IMR-90 (cell line): ENCODE results near the gene RPTOR. TPM values are rescaled to one million over a fixed set of nuclear protein-coding genes. Genes with fewer than 3 reads are reported as not detected.

Experiments
- ATAC-seq: fragments of 200-7000 bp; cut with Tn5 transposase; 2 replicates; pipeline ENCODE4 v1.9.1; 2020; ENCODE audit warnings: low read depth, mild to moderate bottlenecking, moderate library complexity
- BruUV-seq: library from RNA; stranded (reverse); fragments of 400-500 nt; replicated peaks from 2 replicates; lab custom pipeline; 2021; lab: Mats Ljungman, UMichigan
- CTCF ChIA-PET: fragments of 300-600 bp; formaldehyde crosslinking; extraction: SDS; loops from one replicate; lab custom pipeline; 2021; ENCODE audit warnings: antibody characterized with exemption; lab: Yijun Ruan, JAX
- POLR2A ChIA-PET: fragments of 300-600 bp; sonication (Branson Sonifier 250); formaldehyde crosslinking; loops from one replicate; lab custom pipeline; 2022; ENCODE audit warnings: antibody characterized with exemption; ENCODE audit not compliant: unreplicated experiment; lab: Charles Lee
- DNase-seq: peaks from one replicate; pipeline ENCODE4 v3.0.0; 2013
- H2AFZ ChIP-seq: replicated peaks from 2 replicates; pipeline ENCODE3; 2013; ENCODE audit warnings: low read length, mild to moderate bottlenecking; ENCODE audit not compliant: poor library complexity
- H2AK5ac ChIP-seq: 2 replicates; pipeline ENCODE4 v1.6.1; 2013; ENCODE audit warnings: low read depth, low read length, inconsistent platforms
- H2AK9ac ChIP-seq: replicated peaks from 2 replicates; pipeline ENCODE3; 2013; ENCODE audit warnings: mild to moderate bottlenecking, low read depth, low read length, moderate library complexity; ENCODE audit not compliant: poor library complexity
- H2BK120ac ChIP-seq: 2 replicates; pipeline ENCODE4 v1.6.1; 2013; ENCODE audit warnings: low read depth, low read length, inconsistent platforms
- H2BK15ac ChIP-seq: 3 replicates; pipeline ENCODE4 v1.6.1; 2013; ENCODE audit warnings: low read depth, low read length, inconsistent platforms
- H2BK20ac ChIP-seq: 2 replicates; pipeline ENCODE4 v1.6.1; 2013; ENCODE audit warnings: low read depth, mild to moderate bottlenecking, inconsistent platforms, low read length, moderate library complexity
- H2BK5ac ChIP-seq: 2 replicates; pipeline ENCODE4 v1.6.1; 2013; ENCODE audit warnings: mild to moderate bottlenecking, low read depth, low read length, inconsistent platforms; ENCODE audit not compliant: poor library complexity, severe bottlenecking
- H3K14ac ChIP-seq: replicated peaks from 2 replicates; pipeline ENCODE4 v1.6.1; 2013; ENCODE audit warnings: low read depth, low read length, inconsistent platforms
- H3K18ac ChIP-seq: 2 replicates; pipeline ENCODE4 v1.6.1; 2013; ENCODE audit warnings: low read depth, low read length, control low read depth
- H3K23ac ChIP-seq: 2 replicates; pipeline ENCODE4 v1.6.1; 2013; ENCODE audit warnings: low read depth, low read length, inconsistent platforms
- H3K27ac ChIP-seq: 2 replicates; pipeline ENCODE4 v1.5.1; 2013; ENCODE audit warnings: mild to moderate bottlenecking, control low read depth, low read length; ENCODE audit not compliant: insufficient read depth
- H3K27me3 ChIP-seq: 2 replicates; pipeline ENCODE4 v1.6.1; 2013; ENCODE audit warnings: low read length; ENCODE audit not compliant: control insufficient read depth, insufficient read depth
- H3K36me3 ChIP-seq: 2 replicates; pipeline ENCODE4 v1.6.1; 2013; ENCODE audit warnings: low read length, mixed read lengths; ENCODE audit not compliant: control insufficient read depth, insufficient read depth
- H3K4ac ChIP-seq: 2 replicates; pipeline ENCODE4 v1.6.1; 2013; ENCODE audit warnings: low read depth, low read length, inconsistent platforms
- H3K4me1 ChIP-seq: 2 replicates; pipeline ENCODE4 v1.6.1; 2013; ENCODE audit warnings: low read length, mixed read lengths; ENCODE audit not compliant: control insufficient read depth, insufficient read depth
- H3K4me2 ChIP-seq: 2 replicates; pipeline ENCODE4 v1.6.1; 2013; ENCODE audit warnings: low read depth, mild to moderate bottlenecking, control low read depth, low read length, moderate library complexity
- H3K4me3 ChIP-seq: 2 replicates; pipeline ENCODE4 v1.5.1; 2013; ENCODE audit warnings: low read depth, mild to moderate bottlenecking, control low read depth, low read length, moderate library complexity; ENCODE audit not compliant: insufficient read depth
- H3K56ac ChIP-seq: 2 replicates; pipeline ENCODE4 v1.6.1; 2013; ENCODE audit warnings: low read length, inconsistent platforms; ENCODE audit not compliant: insufficient read depth; ENCODE audit errors: extremely low read depth
- H3K79me1 ChIP-seq, 2 experiments: 2 replicates each; pipeline ENCODE4 v1.6.1; 2013; ENCODE audit warnings: low read length in 2 of 2, inconsistent platforms in 1 of 2, low read depth in 1 of 2
- H3K9ac ChIP-seq: 2 replicates; pipeline ENCODE4 v1.6.1; 2013; ENCODE audit warnings: low read depth, low read length, control low read depth
- H3K9me1 ChIP-seq: 2 replicates; pipeline ENCODE4 v1.6.1; 2013; ENCODE audit warnings: low read length, inconsistent platforms; ENCODE audit not compliant: insufficient read depth
- H3K9me3 ChIP-seq: 2 replicates; pipeline ENCODE4 v1.6.1; 2013; ENCODE audit warnings: low read length; ENCODE audit not compliant: control insufficient read depth, insufficient read depth
- H4K20me1 ChIP-seq: 2 replicates; pipeline ENCODE4 v1.6.1; 2013; ENCODE audit warnings: low read length, inconsistent platforms; ENCODE audit not compliant: insufficient read depth
- H4K5ac ChIP-seq: 2 replicates; pipeline ENCODE4 v1.6.1; 2013; ENCODE audit warnings: mild to moderate bottlenecking, low read depth, low read length, control low read depth
- H4K8ac ChIP-seq, 2 experiments: 2 replicates each; pipeline ENCODE4 v1.6.1; 2013; ENCODE audit warnings: low read depth in 2 of 2, low read length in 2 of 2, control low read depth in 1 of 2, inconsistent platforms in 1 of 2
- H4K91ac ChIP-seq: 2 replicates; pipeline ENCODE4 v1.6.1; 2013; ENCODE audit warnings: low read depth, low read length, inconsistent platforms; ENCODE audit not compliant: insufficient read depth
- BHLHE40 ChIP-seq: fragments of 150-350 bp; IDR thresholded peaks from 2 replicates; pipeline ENCODE4 v1.6.1; 2016; ENCODE audit warnings: mild to moderate bottlenecking, low read depth, low read length
- CEBPB ChIP-seq: IDR thresholded peaks from 2 replicates; pipeline ENCODE4 v1.6.1; 2012; ENCODE audit warnings: low read depth, low read length, improper control_type of control experiment
- CHD1 ChIP-seq: IDR thresholded peaks from 2 replicates; pipeline ENCODE4 v1.6.1; 2012; ENCODE audit warnings: low read depth, low read length, improper control_type of control experiment
- FOS ChIP-seq: fragments of 150-350 bp; IDR thresholded peaks from 2 replicates; pipeline ENCODE4 v1.6.1; 2016; ENCODE audit warnings: low read depth, low read length
- RAD21 ChIP-seq: IDR thresholded peaks from 2 replicates; pipeline ENCODE4 v1.6.1; 2012; ENCODE audit warnings: low read length, improper control_type of control experiment
- RCOR1 ChIP-seq: IDR thresholded peaks from 2 replicates; pipeline ENCODE4 v1.6.1; 2012; ENCODE audit warnings: mild to moderate bottlenecking, low read length, improper control_type of control experiment; ENCODE audit not compliant: insufficient replicate concordance
- SMC3 ChIP-seq: fragments of 150-350 bp; IDR thresholded peaks from 2 replicates; pipeline ENCODE4 v1.6.1; 2016; ENCODE audit warnings: low read depth, mild to moderate bottlenecking, antibody characterized with exemption, low read length, moderate library complexity
- WGBS, 2 experiments: methylation state at CpG; one replicate each; pipeline versions ENCODE4 v1.1.5 to v1.1.7; 2013; ENCODE audit warnings: missing lambda C conversion rate in 2 of 2; ENCODE audit not compliant: insufficient read length in 1 of 2; ENCODE audit errors: extremely low coverage in 2 of 2; 5-methylcytosine and 5-hydroxymethylcytosine counted together
- dilution Hi-C: fragments of 300-500 bp; cut with HindIII; formaldehyde crosslinking; loops from one replicate; pipeline ENCODE4 v1.14.3; 2018; ENCODE audit warnings: low sequenced_read_pairs; ENCODE audit not compliant: unreplicated experiment
- in situ Hi-C: fragments of 300-500 bp; cut with MboI; formaldehyde crosslinking; loops from 3 replicates; pipeline ENCODE4 v1.14.3; 2019; ENCODE audit warnings: low sequenced_read_pairs, inconsistent platforms, mixed read lengths
- intact Hi-C: fragments of 100-400 bp; cut with micrococcal nuclease; formaldehyde crosslinking; loops from 2 replicates; pipeline ENCODE4 v1.10.0; 2022
- polyA plus RNA-seq, 3 experiments: library from polyadenylated mRNA; depleted of rRNA; stranded (reverse); fragments of >200 nt; gene quantifications; 2 replicates each; pipeline ENCODE4 v1.2.3, GENCODE V29; 2012; ENCODE audit warnings: low replicate concordance in 1 of 3
- total RNA-seq: library from RNA; depleted of rRNA; stranded (reverse); fragments of >200 nt; gene quantifications from 2 replicates; pipeline ENCODE4 v1.2.3, GENCODE V29; 2012

The RPTOR gene
- total and polyA plus RNA-seq, 2 of the 4 experiments (the other 2 are of a cell fraction) = 10.8 to 14.7 TPM

DNA sequence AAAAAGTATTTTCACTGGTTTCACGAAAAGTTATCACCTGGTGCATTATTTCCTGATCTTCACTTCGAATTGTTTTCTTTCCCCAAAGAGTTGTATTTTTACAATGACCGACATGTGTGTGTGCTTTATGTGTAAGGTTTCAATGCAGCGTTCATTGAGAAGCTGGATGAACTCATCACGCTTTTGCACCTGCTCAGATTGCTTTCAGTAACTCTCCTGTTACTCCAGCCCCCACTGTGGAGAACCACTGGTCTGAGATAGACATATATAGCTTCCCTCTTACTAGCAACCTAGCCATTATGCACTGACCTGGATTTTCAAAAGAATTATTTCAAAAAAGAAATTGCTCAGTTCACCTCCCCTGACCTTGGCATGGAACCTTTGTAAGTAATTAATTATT is 268.7 kb downstream of the RPTOR start:
- Histone ChIP-seq H3K18ac (no peak overlapping the region), H4K91ac (no peak overlapping the region), H3K79me1 (peaks cover 12 to 22% of the 10 kb centered on the region in 2 experiments), H4K20me1 (no peaks in the 10 kb centered on the region), H4K5ac (no peak overlapping the region), H3K27me3 (no peaks in the 10 kb centered on the region), H3K9me1 (no peaks in the 10 kb centered on the region; the same call in 1 of the 2 replicates), H3K4me1 (peaks cover 5% of the 10 kb centered on the region), H2AFZ (no peak overlapping the region), H3K36me3 (peaks cover 8% of the 10 kb centered on the region; the same call in 1 of the 2 replicates), H2AK9ac (no peak overlapping the region), H3K27ac (no peak overlapping the region), H4K8ac (no peak overlapping the region), H3K9ac (no peak overlapping the region), H3K4me2 (no peak overlapping the region), H3K9me3 (no peaks in the 10 kb centered on the region), H2BK120ac (no peak overlapping the region), H3K56ac (no peak overlapping the region), H3K4ac (no peak overlapping the region), H2BK15ac (no peak overlapping the region), H3K23ac (no peak overlapping the region), H2BK5ac (no peak overlapping the region), H3K4me3 (no peak overlapping the region), H3K14ac (no peak overlapping the region), H2BK20ac (no peak overlapping the region), H2AK5ac (no peak overlapping the region)
- ATAC-seq = no peak
- intact Hi-C loops = no loop called here
- in situ Hi-C loops = no loop called here
- WGBS, 2 experiments = 100% methylated on average over 1 of the region's 5 CpGs; no CpG with 5 or more reads in 1 of the 2 experiments
- no peak for DNase-seq
- BruUV-seq = no TSS peak
- dilution Hi-C loops = no loop called here
- TF ChIP-seq RCOR1 = no peak
- TF ChIP-seq CEBPB = no peak
- no peak for TF ChIP-seq FOS
- no peak for TF ChIP-seq RAD21
- TF ChIP-seq CHD1 = no peak
- no peak for TF ChIP-seq SMC3
- no peak for TF ChIP-seq BHLHE40
- CTCF ChIA-PET = no interaction called here
- POLR2A ChIA-PET = no interaction called here
